Measurements from ENCODE around the gene TAF8. TPM values are rescaled to one million over a fixed set of nuclear protein-coding genes. Genes with fewer than 3 reads are reported as not detected.
"Not testable (repeated sequence)": the region's sequence is repeated elsewhere in the genome, so short reads cannot be mapped to it uniquely, and the experiment has no call there.

The TAF8 gene
- total RNA-seq (2014; rRNA removed; shearing (Covaris generic)), result 27.8 and 30.4 TPM in 2 replicates

GRCh38 chr6:42050297-42051267, at the start of gene TAF8:
Gene TAF8, plus strand, starts transcription at chr6:42050524. Its CDS starts 18 bp downstream, at chr6:42050542.
- peak; percentile 87 for DNase-seq (ENCODE audit: low spot score)

GRCh38 chr6:42001506-42001905, 48.8 kb upstream of the TAF8 start:
- DNase-seq (ENCODE audit: low spot score), result no peak

- DNase-seq (ENCODE audit: low spot score), result not testable (repeated sequence)
Measured at GRCh38 chr6:42003658-42004057, 46.7 kb upstream of the TAF8 start.

- DNase-seq (ENCODE audit: low spot score), result no peak
Measured at GRCh38 chr6:42007286-42008137, 42.8 kb upstream of the TAF8 start.

- DNase-seq (ENCODE audit: low spot score), result not testable (repeated sequence)
Measured at GRCh38 chr6:42008138-42008528, 42.2 kb upstream of the TAF8 start.

- DNase-seq (ENCODE audit: low spot score), result no peak
Measured at GRCh38 chr6:42009844-42010184, 40.5 kb upstream of the TAF8 start.

- DNase-seq (ENCODE audit: low spot score), result peak; percentile 38
Measured at GRCh38 chr6:42010185-42010891, 40.0 kb upstream of the TAF8 start.

GRCh38 chr6:42010909-42011308, 39.4 kb upstream of the TAF8 start:
- no peak for DNase-seq (ENCODE audit: low spot score)

- DNase-seq (ENCODE audit: low spot score), result no peak
Measured at GRCh38 chr6:42012501-42013133, 37.7 kb upstream of the TAF8 start.

GRCh38 chr6:42013134-42013516, 37.2 kb upstream of the TAF8 start:
- DNase-seq (ENCODE audit: low spot score), result no peak

- peak; percentile 68 for DNase-seq (ENCODE audit: low spot score)
Measured at GRCh38 chr6:42017021-42017643, 33.2 kb upstream of the TAF8 start.

GRCh38 chr6:42020967-42021366, 29.4 kb upstream of the TAF8 start:
- no peak for DNase-seq (ENCODE audit: low spot score)

GRCh38 chr6:42021847-42022754, 28.2 kb upstream of the TAF8 start:
- DNase-seq (ENCODE audit: low spot score), result no peak

GRCh38 chr6:42022755-42023384, 27.5 kb upstream of the TAF8 start:
- no peak for DNase-seq (ENCODE audit: low spot score)

GRCh38 chr6:42025066-42025844, 25.1 kb upstream of the TAF8 start:
- no peak for DNase-seq (ENCODE audit: low spot score)

- DNase-seq (ENCODE audit: low spot score), result no peak
Measured at GRCh38 chr6:42025845-42026243, 24.5 kb upstream of the TAF8 start.

- DNase-seq (ENCODE audit: low spot score), result no peak
Measured at GRCh38 chr6:42026540-42026939, 23.8 kb upstream of the TAF8 start.

GRCh38 chr6:42028234-42029061, 21.9 kb upstream of the TAF8 start:
- DNase-seq (ENCODE audit: low spot score), result peak; percentile 77

Measured in H4 (cell line).